SW480 (cell line): Measurements from ENCODE around the gene ATF6.

Source experiments
- DNase-seq: peaks from one replicate; pipeline ENCODE4 v3.0.0-alpha.2; 2016; ENCODE audit warnings: low spot score

Gene ATF6

GRCh38 chr1:161973924-161974845, 208.1 kb downstream of the ATF6 start:
- DNase-seq: no peak

GRCh38 chr1:161978011-161978790, 212.1 kb downstream of the ATF6 start:
- no peak for DNase-seq

- no peak for DNase-seq
These were observed 215.0 kb downstream of the ATF6 start for GRCh38 chr1:161981126-161981525.

GRCh38 chr1:161981735-161982506, 215.8 kb downstream of the ATF6 start:
- no peak for DNase-seq

GRCh38 chr1:161982507-161982895, 216.4 kb downstream of the ATF6 start:
- no peak for DNase-seq

GRCh38 chr1:161982917-161983316, 216.8 kb downstream of the ATF6 start:
- no peak for DNase-seq

- DNase-seq: no peak
These were observed 217.6 kb downstream of the ATF6 start for GRCh38 chr1:161983725-161984124.

GRCh38 chr1:161985301-161985822, 219.2 kb downstream of the ATF6 start:
- no peak for DNase-seq

GRCh38 chr1:161986328-161986727, 220.2 kb downstream of the ATF6 start:
- no peak for DNase-seq

GRCh38 chr1:161987303-161987702, 221.2 kb downstream of the ATF6 start:
- no peak for DNase-seq

GRCh38 chr1:161987872-161988271, 221.8 kb downstream of the ATF6 start:
- DNase-seq: no peak

GRCh38 chr1:161988413-161988812, 222.3 kb downstream of the ATF6 start:
- DNase-seq: no peak

- no peak for DNase-seq
These were observed 223.0 kb downstream of the ATF6 start for GRCh38 chr1:161989108-161989507.

GRCh38 chr1:161989786-161990185, 223.7 kb downstream of the ATF6 start:
- no peak for DNase-seq

- DNase-seq: no peak
These were observed 227.5 kb downstream of the ATF6 start for GRCh38 chr1:161993576-161993975.

GRCh38 chr1:161994175-161994668, 228.1 kb downstream of the ATF6 start:
- DNase-seq: no peak

GRCh38 chr1:161997152-161997551, 231.0 kb downstream of the ATF6 start:
- DNase-seq: no peak

- DNase-seq: no peak
These were observed 232.7 kb downstream of the ATF6 start for GRCh38 chr1:161998811-161999210.

- DNase-seq: no peak
These were observed 233.4 kb downstream of the ATF6 start for GRCh38 chr1:161999301-162000052.

- no peak for DNase-seq
These were observed 233.9 kb downstream of the ATF6 start for GRCh38 chr1:162000053-162000420.
